Small intestine (tissue), 7 donors: Measurements from ENCODE around the gene TP73. TPM values are rescaled to one million over a fixed set of nuclear protein-coding genes. Genes with fewer than 3 reads are reported as not detected.

Source experiments
- DNase-seq, 2 donors: peaks; one replicate each; pipeline versions ENCODE4 v3.0.0 to v3.0.0-alpha.2; 2013
- FAIRE-seq: peaks from 2 replicates; lab custom pipeline; 2012; peaks lifted over from hg19 to GRCh38; lab: Jason Lieb, UNC
- H3K27ac ChIP-seq, 3 donors: one replicate each; pipeline ENCODE4 v1.5.1; 2013; ENCODE audit warnings: low read length in 2 of 3, mild to moderate bottlenecking in 2 of 3, control low read depth in 1 of 3, inconsistent platforms in 1 of 3, low read depth in 1 of 3, moderate library complexity in 1 of 3
- H3K27me3 ChIP-seq, 3 donors: one replicate each; pipeline ENCODE4 v1.6.1; 2013; ENCODE audit warnings: low read length in 3 of 3, inconsistent platforms in 1 of 3; ENCODE audit not compliant: control insufficient read depth in 3 of 3, insufficient read depth in 3 of 3
- H3K36me3 ChIP-seq, 3 donors: one replicate each; pipeline ENCODE4 v1.6.1; 2013; ENCODE audit warnings: low read length in 3 of 3, inconsistent platforms in 1 of 3, low read depth in 1 of 3, mild to moderate bottlenecking in 1 of 3, moderate library complexity in 1 of 3; ENCODE audit not compliant: control insufficient read depth in 3 of 3, insufficient read depth in 2 of 3
- H3K4me1 ChIP-seq, 3 donors: one replicate each; pipeline ENCODE4 v1.6.1; 2013; ENCODE audit warnings: low read length in 2 of 3, inconsistent platforms in 1 of 3, low read depth in 1 of 3, mild to moderate bottlenecking in 1 of 3, moderate library complexity in 1 of 3; ENCODE audit not compliant: control insufficient read depth in 3 of 3, insufficient read depth in 2 of 3
- H3K4me3 ChIP-seq, 3 donors: one replicate each; pipeline ENCODE4 v1.5.1; 2013; ENCODE audit warnings: low read length in 3 of 3, control low read depth in 1 of 3, inconsistent platforms in 1 of 3, low read depth in 1 of 3, mild to moderate bottlenecking in 1 of 3, moderate library complexity in 1 of 3
- H3K9me3 ChIP-seq, 2 donors: one replicate each; pipeline ENCODE4 v1.6.1; 2013; ENCODE audit warnings: low read depth in 1 of 2, low read length in 1 of 2; ENCODE audit not compliant: control insufficient read depth in 2 of 2, insufficient read depth in 1 of 2
- WGBS, 3 donors: extraction: QIAGEN DNeasy Blood & Tissue Kit; methylation state at CpG; one replicate each; pipeline ENCODE4 v1.1.7; 2013; 5-methylcytosine and 5-hydroxymethylcytosine counted together
- polyA plus RNA-seq, 4 donors: library from polyadenylated mRNA; stranded (reverse) in 3 of 4; unstranded in 1 of 4; fragments of 200-250 nt in 3 of 4; fragments of 120-200 nt in 1 of 4; gene quantifications; one replicate each; pipeline versions ENCODE4 v1.2.1 to v1.2.3, GENCODE V29; 2013
- donor health status: healthy with polysubstance abuse.
- donor health status: control.
- donor health status: control.
- donor health status: Bipolar disorder and iron deficiency.
- donor health status: healthy.

Gene TP73
- polyA plus RNA-seq, 4 donors, result 0.15 to 0.59 TPM; not detected in 2

- Histone ChIP-seq H3K36me3 (peaks cover 0 to 3% (median 0%) of the 10 kb centered on the region in 3 donors), H3K4me3 (no peak overlapping the region), H3K27me3 (peaks cover 0 to 2% (median 0%) of the 10 kb centered on the region in 3 donors), H3K4me1 (peaks cover 0 to 26% (median 0%) of the 10 kb centered on the region in 3 donors), H3K27ac (no peak overlapping the region), H3K9me3 (no peaks in the 10 kb centered on the region)
- no peak for FAIRE-seq
- 59 to 77% (median 61%) methylated on average over 23 to 25 of the region's 25 CpGs for WGBS, 3 donors
- DNase-seq, result no peak
These were observed 78.4 kb downstream of the TP73 start for GRCh38 chr1:3730543-3731247.

GRCh38 chr1:3731583-3732433, 79.5 kb downstream of the TP73 start:
- Histone ChIP-seq H3K9me3 (no peaks in the 10 kb centered on the region), H3K27me3 (peaks cover 0 to 2% (median 0%) of the 10 kb centered on the region in 3 donors), H3K27ac (no peak overlapping the region), H3K4me1 (peaks cover 0 to 26% (median 0%) of the 10 kb centered on the region in 3 donors), H3K36me3 (peaks cover 0 to 11% (median 5%) of the 10 kb centered on the region in 3 donors), H3K4me3 (no peak overlapping the region)
- FAIRE-seq, result no peak
- 64 to 69% (median 67%) methylated on average over 25 of the region's 25 CpGs for WGBS, 3 donors
- no peak for DNase-seq

GRCh38 chr1:3732434-3733093, 80.2 kb downstream of the TP73 start:
- H3K4me3 ChIP-seq, result no peak overlapping the region
- peaks cover 0 to 11% (median 5%) of the 10 kb centered on the region in 3 donors for H3K36me3 ChIP-seq
- peak; percentile 8 to 56 for DNase-seq
- no peaks in the 10 kb centered on the region for H3K9me3 ChIP-seq
- H3K27ac ChIP-seq, result no peak overlapping the region
- no peak for FAIRE-seq
- WGBS, 3 donors, result 8 to 38% (median 30%) methylated on average over 28 to 37 of the region's 37 CpGs
- peaks cover 0 to 2% (median 0%) of the 10 kb centered on the region in 3 donors for H3K27me3 ChIP-seq
- peaks cover 0 to 26% (median 0%) of the 10 kb centered on the region in 3 donors for H3K4me1 ChIP-seq

- no peak overlapping the region for H3K4me3 ChIP-seq
- peaks cover 0 to 26% (median 0%) of the 10 kb centered on the region in 3 donors for H3K4me1 ChIP-seq
- peaks cover 0 to 16% (median 8%) of the 10 kb centered on the region in 3 donors for H3K36me3 ChIP-seq
- H3K27me3 ChIP-seq, result peaks cover 0 to under 1% (median 0%) of the 10 kb centered on the region in 3 donors
- FAIRE-seq (no peak), DNase-seq (peak in 1 of 2 donors; percentile 51)
- 37 to 69% (median 54%) methylated on average over 25 to 29 of the region's 29 CpGs for WGBS, 3 donors
- no peaks in the 10 kb centered on the region for H3K9me3 ChIP-seq
- no peak overlapping the region for H3K27ac ChIP-seq
These were observed 81.0 kb downstream of the TP73 start for GRCh38 chr1:3733094-3733882.

- Histone ChIP-seq H3K27ac (peak overlapping the region in 1 of 3 donors; percentile 6), H3K4me3 (no peak overlapping the region), H3K27me3 (no peaks in the 10 kb centered on the region), H3K9me3 (no peaks in the 10 kb centered on the region), H3K4me1 (peaks cover 0 to 26% (median 0%) of the 10 kb centered on the region in 3 donors), H3K36me3 (peaks cover 0 to 22% (median 12%) of the 10 kb centered on the region in 3 donors)
- 70 to 77% (median 72%) methylated on average over 16 to 17 of the region's 17 CpGs for WGBS, 3 donors
- FAIRE-seq (no peak), DNase-seq (peak in 1 of 2 donors; percentile 55)
These were observed 81.7 kb downstream of the TP73 start for GRCh38 chr1:3733883-3734589.

GRCh38 chr1:3734602-3735001, 82.3 kb downstream of the TP73 start:
- no peak for DNase-seq
- Histone ChIP-seq H3K9me3 (no peaks in the 10 kb centered on the region), H3K4me1 (peaks cover 0 to 26% (median 0%) of the 10 kb centered on the region in 3 donors), H3K4me3 (no peak overlapping the region), H3K27me3 (no peaks in the 10 kb centered on the region), H3K36me3 (peaks cover 0 to 25% (median 12%) of the 10 kb centered on the region in 3 donors), H3K27ac (peak overlapping the region in 1 of 3 donors; percentile 6)
- WGBS, 3 donors, result 91 to 95% (median 92%) methylated on average over 15 to 16 of the region's 16 CpGs
- no peak for FAIRE-seq

- DNase-seq, result no peak
- H3K36me3 ChIP-seq, result peaks cover 0 to 31% (median 12%) of the 10 kb centered on the region in 3 donors
- H3K27ac ChIP-seq, result no peak overlapping the region
These were observed 82.8 kb downstream of the TP73 start for GRCh38 chr1:3735027-3735681.

More at GRCh38 chr1:3735027-3735681, 82.8 kb downstream of the TP73 start:
- WGBS, 3 donors, result 82 to 87% (median 82%) methylated on average over 12 of the region's 12 CpGs
- no peak for FAIRE-seq
- Histone ChIP-seq H3K27me3 (no peaks in the 10 kb centered on the region), H3K4me3 (no peak overlapping the region), H3K4me1 (peaks cover 0 to 26% (median 0%) of the 10 kb centered on the region in 3 donors), H3K9me3 (no peaks in the 10 kb centered on the region)
